NB4 (cell line): ENCODE data around the gene NEBL.

ENCODE experiments used
- DNase-seq: peaks from one replicate; pipeline ENCODE4 v3.0.0; 2010; ENCODE audit warnings: low read depth
- H3K4me3 ChIP-seq: one replicate; pipeline ENCODE4 v1.5.1; 2011; ENCODE audit warnings: mild to moderate bottlenecking, low read depth, low read length, moderate library complexity
- CTCF ChIP-seq: IDR thresholded peaks from one replicate; pipeline ENCODE4 v1.5.1; 2012; ENCODE audit warnings: low read depth, low read length
- MAX ChIP-seq: IDR thresholded peaks from 2 replicates; pipeline ENCODE4 v1.6.1; 2011; ENCODE audit warnings: low read depth, low read length
- MYC ChIP-seq: IDR thresholded peaks from 2 replicates; pipeline ENCODE4 v1.6.1; 2011; ENCODE audit warnings: low read depth, low read length
- POLR2A ChIP-seq: IDR thresholded peaks from 2 replicates; pipeline ENCODE4 v1.6.1; 2011; ENCODE audit warnings: mild to moderate bottlenecking; ENCODE audit not compliant: insufficient read length; ENCODE audit errors: extremely low read depth

The NEBL gene

GRCh38 chr10:20935301-20935700 is 38.2 kb upstream of the NEBL start:
- TF ChIP-seq POLR2A (no peak), CTCF (no peak), MAX (no peak), MYC (no peak)
- no peak for DNase-seq
- no peak overlapping the region for H3K4me3 ChIP-seq

- H3K4me3 ChIP-seq, result no peak overlapping the region
- DNase-seq, result no peak
- TF ChIP-seq POLR2A (no peak), MAX (no peak), CTCF (no peak), MYC (no peak)
Measured at GRCh38 chr10:20933705-20934104, 36.6 kb upstream of the NEBL start.

- TF ChIP-seq MYC (no peak), CTCF (no peak), POLR2A (no peak), MAX (no peak)
- DNase-seq, result no peak
- H3K4me3 ChIP-seq, result no peak overlapping the region
Measured at GRCh38 chr10:20932606-20933126, 35.6 kb upstream of the NEBL start.

- DNase-seq, result no peak
- TF ChIP-seq MYC (no peak), MAX (no peak), CTCF (no peak), POLR2A (no peak)
- H3K4me3 ChIP-seq, result no peak overlapping the region
Measured at GRCh38 chr10:20931156-20931795, 34.2 kb upstream of the NEBL start.

GRCh38 chr10:20927456-20927855 is 30.3 kb upstream of the NEBL start:
- DNase-seq, result no peak
- no peak overlapping the region for H3K4me3 ChIP-seq
- TF ChIP-seq MAX (no peak), MYC (no peak), POLR2A (no peak), CTCF (no peak)
